ENCODE results near the gene NQO2. TPM values are rescaled to one million over a fixed set of nuclear protein-coding genes. Genes with fewer than 3 reads are reported as not detected.

Gene NQO2, protein sequence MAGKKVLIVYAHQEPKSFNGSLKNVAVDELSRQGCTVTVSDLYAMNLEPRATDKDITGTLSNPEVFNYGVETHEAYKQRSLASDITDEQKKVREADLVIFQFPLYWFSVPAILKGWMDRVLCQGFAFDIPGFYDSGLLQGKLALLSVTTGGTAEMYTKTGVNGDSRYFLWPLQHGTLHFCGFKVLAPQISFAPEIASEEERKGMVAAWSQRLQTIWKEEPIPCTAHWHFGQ
- total RNA-seq: 10 to 100 TPM; 32.7 to 47.3 TPM

DNA sequence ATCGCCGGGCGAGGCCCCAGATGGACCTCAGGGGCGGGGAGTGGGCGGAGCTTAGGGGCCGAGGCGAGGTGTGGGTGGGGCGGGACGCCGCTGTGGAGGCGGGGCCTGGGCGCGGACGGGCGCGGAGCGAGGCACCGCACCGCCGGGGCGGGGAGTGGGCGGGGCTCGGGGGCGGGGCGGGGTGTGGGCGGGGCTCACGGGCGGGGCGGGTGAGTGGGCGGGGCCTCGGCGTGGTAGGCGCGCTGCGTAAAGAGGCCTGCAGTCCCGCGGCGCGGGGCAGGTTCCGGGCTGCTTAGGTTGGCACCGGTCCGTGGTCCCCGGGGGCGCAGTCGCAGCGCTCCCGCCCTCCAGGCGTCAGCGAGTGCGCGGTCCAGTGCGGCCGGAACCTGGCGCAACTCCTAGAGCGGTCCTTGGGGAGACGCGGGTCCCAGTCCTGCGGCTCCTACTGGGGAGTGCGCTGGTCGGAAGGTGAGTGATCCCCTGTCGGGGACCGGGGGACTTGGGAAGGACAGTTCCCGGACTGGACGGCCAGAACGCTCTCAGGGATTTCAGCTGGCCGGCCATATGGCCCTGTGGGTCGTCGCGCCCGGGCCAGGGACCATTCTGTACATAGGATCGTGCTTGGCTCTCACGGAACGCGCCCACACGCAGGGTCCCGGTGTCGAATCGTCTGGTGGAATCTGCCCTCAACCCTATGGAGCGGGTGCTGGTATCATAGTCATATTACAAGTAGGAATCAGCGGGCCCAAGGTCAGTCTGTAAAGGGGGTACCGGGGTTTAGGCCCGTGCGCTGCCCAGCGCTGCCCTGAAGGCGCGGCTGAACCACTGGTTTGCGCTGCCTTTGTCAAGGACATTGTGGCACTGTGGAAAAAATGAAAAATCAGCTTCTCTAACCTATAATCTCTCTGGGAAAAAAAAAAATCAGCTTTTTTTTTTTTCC is at the start of gene NQO2:
TSS of gene NQO2 (plus strand) at position 277 of the 940 bp plus-strand sequence. CDS start 6,659 bp downstream, outside the sequence.
- H3K9me3 Mint-ChIP-seq: no peaks in the 10 kb centered on the region
- H3K4me1 Mint-ChIP-seq (ENCODE audit: low read depth): peaks cover 36% of the 10 kb centered on the region
- DNase-seq (peak; percentile 93 to 94), ATAC-seq (replicated peaks in 1 of 2) (peak; percentile 81 to 83)
- H3K36me3 Mint-ChIP-seq (ENCODE audit: insufficient read depth in 2 of 2): peaks cover 2 to 6% of the 10 kb centered on the region in 2 donors
- H3K27me3 Mint-ChIP-seq (ENCODE audit: low read depth): no peaks in the 10 kb centered on the region
- peak within 1 kb of the TSS; percentile 89 for H3K27ac Mint-ChIP-seq
- H3K4me3 Mint-ChIP-seq: peak within 1 kb of the TSS; percentile 93 to 97

DNA sequence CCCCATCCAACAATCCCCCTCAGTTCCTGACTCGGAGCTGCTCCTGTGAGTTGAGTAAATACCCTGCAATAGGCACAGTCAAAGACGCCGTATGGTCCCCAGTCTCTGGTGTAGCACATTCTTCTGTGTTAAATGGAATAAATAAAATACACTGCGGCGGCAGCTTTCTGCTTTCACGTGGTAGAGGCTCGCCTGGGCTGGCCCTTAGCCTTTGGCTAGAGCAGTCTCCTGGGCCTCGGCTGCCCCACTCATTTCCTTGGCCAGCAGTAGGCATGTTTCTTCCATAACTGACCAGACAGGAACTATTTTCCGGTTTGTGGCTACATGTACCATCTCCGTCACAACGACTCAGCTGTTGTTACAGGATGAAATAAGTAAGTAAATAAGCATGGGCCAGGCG is 49.0 kb upstream of the NQO2 start:
- Mint-ChIP-seq H3K27ac (no peak overlapping the region), H3K9me3 (no peaks in the 10 kb centered on the region), H3K27me3 (ENCODE audit: low read depth) (no peaks in the 10 kb centered on the region), H3K36me3 (ENCODE audit: insufficient read depth in 2 of 2) (peaks cover 3 to 10% of the 10 kb centered on the region in 2 donors), H3K4me3 (no peak overlapping the region), H3K4me1 (ENCODE audit: low read depth) (peaks cover 20% of the 10 kb centered on the region)
- DNase-seq: no peak
- no peak for ATAC-seq (replicated peaks in 1 of 2)

DNA sequence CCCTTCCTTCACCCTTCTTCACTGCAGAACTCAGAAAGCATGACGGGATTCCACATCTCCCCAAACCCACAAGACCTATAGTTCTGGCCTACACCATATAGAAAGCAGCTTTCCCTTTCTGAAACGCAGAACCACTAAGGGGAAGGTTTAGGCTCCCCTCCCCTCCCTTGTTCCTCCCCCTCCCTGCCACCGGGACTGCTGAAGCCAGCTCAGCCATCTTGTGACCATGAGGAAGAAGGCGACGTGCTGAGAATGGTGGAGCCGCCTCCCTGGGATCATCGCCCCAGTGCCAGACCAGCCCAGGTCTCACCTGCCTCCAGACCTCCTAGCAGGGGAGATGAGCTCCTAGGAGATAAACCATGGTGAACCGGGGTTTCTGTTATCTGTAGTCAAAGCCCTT is 48.0 kb upstream of the NQO2 start:
- Mint-ChIP-seq H3K9me3 (no peaks in the 10 kb centered on the region), H3K36me3 (ENCODE audit: insufficient read depth in 2 of 2) (peaks cover 3 to 10% of the 10 kb centered on the region in 2 donors), H3K27me3 (ENCODE audit: low read depth) (no peaks in the 10 kb centered on the region), H3K4me1 (ENCODE audit: low read depth) (peaks cover 20% of the 10 kb centered on the region), H3K27ac (peak overlapping the region; percentile 64), H3K4me3 (peak overlapping the region in 1 of 2 donors; percentile 65)
- ATAC-seq (replicated peaks in 1 of 2) (no peak), DNase-seq (no peak)

DNA sequence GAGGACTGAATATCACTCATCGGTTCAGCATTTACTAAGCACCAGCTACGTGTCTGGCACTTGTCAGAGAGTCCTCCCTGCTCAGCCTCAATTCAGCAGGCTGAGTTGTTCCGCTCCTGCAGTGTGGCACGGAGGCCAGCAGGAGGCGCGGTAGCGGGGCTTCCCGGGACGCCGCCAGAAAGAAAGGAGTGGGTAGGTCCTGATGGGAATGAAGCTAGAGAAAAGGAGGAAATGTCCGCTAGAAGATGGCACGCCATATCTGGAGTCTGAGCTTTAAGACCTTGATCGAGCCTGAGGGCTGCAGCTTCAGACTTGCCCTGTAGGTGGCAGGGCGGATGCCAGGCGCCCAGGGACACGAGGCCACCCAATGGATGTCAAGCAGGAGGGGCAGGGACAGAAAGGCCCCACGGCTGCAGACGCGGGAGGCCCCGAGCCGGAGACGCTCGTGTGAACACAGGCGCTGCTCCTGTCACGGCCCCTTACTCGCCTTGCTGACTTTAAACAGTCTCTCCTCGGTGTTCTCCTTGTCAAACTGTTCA is 47.1 kb upstream of the NQO2 start:
- ATAC-seq (replicated peaks in 1 of 2) (peak; percentile 94 to 97), DNase-seq (peak; percentile 67 to 68)
- Mint-ChIP-seq H3K9me3 (no peaks in the 10 kb centered on the region), H3K4me3 (peak overlapping the region; percentile 64 to 65), H3K4me1 (ENCODE audit: low read depth) (peaks cover 23% of the 10 kb centered on the region), H3K27me3 (ENCODE audit: low read depth) (no peaks in the 10 kb centered on the region), H3K36me3 (ENCODE audit: insufficient read depth in 2 of 2) (peaks cover 2 to 10% of the 10 kb centered on the region in 2 donors), H3K27ac (no peak overlapping the region)

DNA sequence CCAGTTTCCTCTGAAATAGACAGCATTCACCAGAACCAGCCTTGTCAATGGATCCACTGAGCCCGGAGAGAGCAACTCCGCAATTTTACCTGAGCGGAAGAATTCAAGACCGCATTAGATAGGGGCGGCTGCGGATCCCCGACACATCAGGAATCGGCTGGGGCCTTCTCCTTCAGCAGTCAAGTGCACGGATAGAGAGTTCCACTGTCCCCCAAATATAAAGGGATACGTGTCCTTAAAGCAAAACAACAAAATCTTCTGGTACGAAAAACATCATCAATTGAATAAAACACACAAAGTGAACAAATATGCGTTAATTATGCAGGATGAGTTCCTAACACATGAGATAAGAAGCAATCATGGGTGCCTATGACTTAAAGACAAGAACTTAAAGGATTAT is 46.6 kb upstream of the NQO2 start:
- Mint-ChIP-seq H3K4me3 (peak overlapping the region in 1 of 2 donors; percentile 65), H3K27ac (no peak overlapping the region), H3K36me3 (ENCODE audit: insufficient read depth in 2 of 2) (peaks cover 2 to 10% of the 10 kb centered on the region in 2 donors), H3K9me3 (no peaks in the 10 kb centered on the region), H3K4me1 (ENCODE audit: low read depth) (peaks cover 25% of the 10 kb centered on the region), H3K27me3 (ENCODE audit: low read depth) (no peaks in the 10 kb centered on the region)
- DNase-seq (no peak), ATAC-seq (replicated peaks in 1 of 2) (no peak)

DNA sequence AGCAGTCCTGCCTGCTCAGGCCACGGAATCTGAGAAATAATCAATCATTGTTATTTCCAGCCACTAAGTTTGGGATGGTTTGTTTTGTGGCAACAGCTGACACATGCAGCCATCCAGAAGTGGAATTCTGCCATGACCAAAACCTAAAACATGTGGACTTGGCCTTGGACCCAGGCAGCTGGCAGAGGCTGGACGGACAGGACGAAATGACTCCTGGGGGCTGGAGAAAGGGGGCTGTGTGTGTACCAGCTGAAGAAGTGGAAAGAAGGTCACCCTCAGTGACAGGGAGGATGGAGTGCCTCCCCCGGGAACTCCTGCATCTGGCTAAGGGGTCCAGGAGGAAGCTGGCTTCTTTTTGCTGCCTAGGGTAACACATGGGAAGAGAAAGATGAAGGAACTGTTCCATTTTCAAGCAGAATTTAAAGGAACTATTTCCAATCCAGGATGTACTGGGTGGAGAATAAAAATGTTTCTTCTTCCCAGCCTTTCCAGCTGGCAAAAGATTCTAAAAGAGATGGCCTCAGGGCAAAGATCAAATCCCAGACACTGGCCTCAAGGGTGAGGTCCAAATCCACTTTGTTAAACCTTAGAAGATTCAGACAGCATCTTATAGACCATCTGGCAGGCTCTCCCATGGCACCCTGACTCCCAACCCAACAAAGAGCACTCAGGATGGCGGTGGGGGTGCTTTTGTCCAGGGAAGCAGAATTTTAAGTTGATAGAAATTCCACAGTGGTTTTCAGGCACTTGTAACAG is 42.6 kb upstream of the NQO2 start:
- Mint-ChIP-seq H3K36me3 (ENCODE audit: insufficient read depth in 2 of 2) (peaks cover 0 to 5% of the 10 kb centered on the region in 2 donors), H3K4me1 (ENCODE audit: low read depth) (peaks cover 22% of the 10 kb centered on the region), H3K27ac (no peak overlapping the region), H3K9me3 (no peaks in the 10 kb centered on the region), H3K27me3 (ENCODE audit: low read depth) (no peaks in the 10 kb centered on the region), H3K4me3 (no peak overlapping the region)
- ATAC-seq (replicated peaks in 1 of 2) (no peak), DNase-seq (no peak)

DNA sequence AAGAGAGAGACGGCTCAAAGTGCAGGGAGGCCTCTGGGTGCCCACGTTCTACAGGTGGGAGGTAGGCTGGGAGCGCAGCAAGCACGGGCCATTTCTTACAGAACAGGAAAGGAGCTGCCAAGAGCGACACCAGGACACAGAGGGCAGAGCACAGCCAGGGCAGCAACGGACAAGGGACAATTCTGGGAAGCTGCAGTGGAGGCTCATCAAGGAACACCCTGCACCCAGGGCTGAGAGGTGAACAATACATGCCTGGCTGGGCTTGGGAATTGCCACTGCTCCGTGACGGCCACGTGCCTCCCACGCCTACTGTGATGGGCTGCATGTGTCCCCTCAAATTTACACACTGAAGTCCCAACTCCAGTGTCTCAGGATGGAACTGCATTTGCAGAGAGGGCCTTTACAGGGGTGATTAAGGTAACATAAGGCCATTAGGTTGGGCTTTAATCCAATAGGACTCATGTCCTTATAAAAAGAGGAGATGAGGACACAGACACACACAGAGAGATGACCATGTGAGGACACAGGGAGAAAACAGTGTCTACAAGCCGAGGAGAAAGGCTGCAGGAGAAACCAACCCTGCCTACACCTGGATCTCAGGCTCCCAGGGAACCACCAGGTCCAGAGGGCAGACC is 41.9 kb upstream of the NQO2 start:
- H3K4me3 Mint-ChIP-seq: no peak overlapping the region
- H3K27ac Mint-ChIP-seq: no peak overlapping the region
- H3K36me3 Mint-ChIP-seq (ENCODE audit: insufficient read depth in 2 of 2): peaks cover 0 to 2% of the 10 kb centered on the region in 2 donors
- peaks cover 15% of the 10 kb centered on the region for H3K4me1 Mint-ChIP-seq (ENCODE audit: low read depth)
- no peaks in the 10 kb centered on the region for H3K27me3 Mint-ChIP-seq (ENCODE audit: low read depth)
- ATAC-seq (replicated peaks in 1 of 2): no peak
- DNase-seq: no peak
- H3K9me3 Mint-ChIP-seq: no peaks in the 10 kb centered on the region

DNA sequence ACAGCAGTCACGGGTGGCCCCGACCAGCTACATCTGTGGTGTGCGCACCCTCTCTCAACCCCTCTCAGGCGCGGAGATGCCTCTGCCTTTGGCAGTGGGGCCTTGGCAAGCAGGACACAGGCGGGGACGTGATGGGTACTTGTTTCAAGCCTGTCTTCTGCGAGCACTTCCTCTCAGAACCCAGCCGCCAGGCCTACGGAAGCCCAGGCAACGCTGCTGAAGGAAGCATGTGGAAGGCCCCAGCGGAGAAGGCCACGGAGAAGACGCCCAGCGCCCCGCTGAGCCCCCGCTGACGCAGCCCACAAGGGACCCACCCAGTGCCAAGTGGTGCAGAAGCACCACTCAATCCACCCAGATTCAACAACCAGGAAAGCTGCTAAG is 41.4 kb upstream of the NQO2 start:
- no peaks in the 10 kb centered on the region for H3K27me3 Mint-ChIP-seq (ENCODE audit: low read depth)
- no peak for DNase-seq
- no peak overlapping the region for H3K4me3 Mint-ChIP-seq
- H3K27ac Mint-ChIP-seq: no peak overlapping the region
- peak in 1 of 2 donors; percentile 36 for ATAC-seq (replicated peaks in 1 of 2)
- peaks cover 11% of the 10 kb centered on the region for H3K4me1 Mint-ChIP-seq (ENCODE audit: low read depth)
- H3K9me3 Mint-ChIP-seq: no peaks in the 10 kb centered on the region
- no peaks in the 10 kb centered on the region for H3K36me3 Mint-ChIP-seq (ENCODE audit: insufficient read depth in 2 of 2)

DNA sequence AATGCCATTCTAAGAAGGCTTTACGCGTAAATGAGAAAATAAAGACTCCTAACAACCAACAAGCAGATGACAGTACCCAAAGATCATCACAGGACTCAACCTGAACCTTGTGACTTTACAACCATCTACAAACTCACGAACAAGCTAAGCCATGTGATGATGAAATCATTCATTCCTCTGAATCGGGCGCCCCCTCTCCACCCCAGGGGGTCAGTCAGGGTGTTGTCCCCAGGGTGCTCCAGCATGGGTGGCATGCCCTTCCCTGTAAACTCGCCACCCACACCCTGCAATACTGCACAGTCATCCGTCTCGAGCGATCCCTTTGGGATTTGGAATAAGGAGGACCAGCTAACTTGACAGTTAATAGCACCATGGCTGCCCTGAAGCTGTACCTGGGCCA is 40.9 kb upstream of the NQO2 start:
- Mint-ChIP-seq H3K9me3 (no peaks in the 10 kb centered on the region), H3K4me3 (no peak overlapping the region), H3K27ac (no peak overlapping the region), H3K27me3 (ENCODE audit: low read depth) (no peaks in the 10 kb centered on the region), H3K36me3 (ENCODE audit: insufficient read depth in 2 of 2) (no peaks in the 10 kb centered on the region), H3K4me1 (ENCODE audit: low read depth) (peaks cover 11% of the 10 kb centered on the region)
- ATAC-seq (replicated peaks in 1 of 2) (no peak), DNase-seq (no peak)

DNA sequence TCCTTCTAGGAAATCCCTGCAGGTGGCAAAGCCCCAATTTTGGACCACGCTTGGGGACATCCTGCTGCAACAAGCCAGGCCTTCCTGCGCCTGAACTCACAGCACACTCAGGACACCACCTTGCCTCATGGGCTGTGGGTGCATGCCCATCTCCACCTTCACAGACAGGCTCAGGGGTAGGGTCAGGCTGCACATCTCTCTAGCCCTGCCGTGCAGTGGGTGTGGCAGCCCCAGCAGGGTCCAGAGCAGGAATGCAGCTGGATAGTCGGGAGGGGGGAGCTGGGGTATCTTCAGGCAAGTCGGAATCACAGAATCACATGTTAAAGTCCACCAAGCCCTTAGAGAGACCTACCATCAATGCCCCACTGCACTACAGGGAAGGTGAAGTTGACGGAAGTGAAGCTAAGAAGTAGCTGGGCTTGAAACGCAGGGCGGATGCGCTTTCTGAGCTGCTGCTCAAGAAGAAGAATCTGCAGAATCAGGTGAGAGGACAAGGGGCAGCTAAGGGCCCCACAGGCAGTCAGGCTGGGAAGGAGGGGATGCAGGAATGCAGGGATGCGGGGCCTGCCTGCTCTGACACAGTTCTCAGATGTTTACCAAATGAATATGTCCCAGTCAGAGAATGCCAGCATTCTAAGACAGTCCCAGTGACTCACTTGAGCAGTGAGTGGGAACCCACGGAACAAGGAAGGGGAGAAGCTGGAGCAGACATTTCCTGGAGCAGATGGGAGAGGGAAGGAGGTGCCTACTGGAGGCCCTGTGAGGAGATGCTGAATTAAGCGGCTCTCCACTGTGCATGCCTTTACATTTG is 39.6 kb upstream of the NQO2 start:
- Mint-ChIP-seq H3K4me1 (ENCODE audit: low read depth) (peaks cover 11% of the 10 kb centered on the region), H3K27ac (no peak overlapping the region), H3K9me3 (no peaks in the 10 kb centered on the region), H3K27me3 (ENCODE audit: low read depth) (no peaks in the 10 kb centered on the region), H3K36me3 (ENCODE audit: insufficient read depth in 2 of 2) (no peaks in the 10 kb centered on the region), H3K4me3 (no peak overlapping the region)
- ATAC-seq (replicated peaks in 1 of 2) (no peak), DNase-seq (no peak)

DNA sequence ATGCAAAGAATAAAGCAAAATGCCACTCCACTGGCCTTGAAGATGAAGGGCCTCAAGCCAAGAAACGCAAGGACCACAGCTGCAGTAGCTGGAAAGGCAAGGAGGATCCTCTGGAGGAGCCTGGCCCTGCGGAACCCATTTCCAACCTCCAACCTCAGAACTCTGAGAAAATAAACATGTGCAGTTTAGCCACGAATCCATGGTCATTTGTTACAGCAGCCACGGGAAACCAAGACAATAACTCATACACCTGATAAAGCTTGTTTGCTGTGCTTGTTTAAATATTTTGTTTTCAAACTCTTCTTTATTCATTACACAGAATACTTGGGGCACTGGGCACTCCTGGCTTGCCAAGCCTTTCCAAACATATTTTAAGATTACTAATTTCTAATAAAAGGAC is 38.8 kb upstream of the NQO2 start:
- no peak overlapping the region for H3K27ac Mint-ChIP-seq
- no peaks in the 10 kb centered on the region for H3K36me3 Mint-ChIP-seq (ENCODE audit: insufficient read depth in 2 of 2)
- no peak overlapping the region for H3K4me3 Mint-ChIP-seq
- ATAC-seq (replicated peaks in 1 of 2): no peak
- H3K4me1 Mint-ChIP-seq (ENCODE audit: low read depth): peaks cover 12% of the 10 kb centered on the region
- no peaks in the 10 kb centered on the region for H3K27me3 Mint-ChIP-seq (ENCODE audit: low read depth)
- H3K9me3 Mint-ChIP-seq: no peaks in the 10 kb centered on the region
- DNase-seq: no peak

DNA sequence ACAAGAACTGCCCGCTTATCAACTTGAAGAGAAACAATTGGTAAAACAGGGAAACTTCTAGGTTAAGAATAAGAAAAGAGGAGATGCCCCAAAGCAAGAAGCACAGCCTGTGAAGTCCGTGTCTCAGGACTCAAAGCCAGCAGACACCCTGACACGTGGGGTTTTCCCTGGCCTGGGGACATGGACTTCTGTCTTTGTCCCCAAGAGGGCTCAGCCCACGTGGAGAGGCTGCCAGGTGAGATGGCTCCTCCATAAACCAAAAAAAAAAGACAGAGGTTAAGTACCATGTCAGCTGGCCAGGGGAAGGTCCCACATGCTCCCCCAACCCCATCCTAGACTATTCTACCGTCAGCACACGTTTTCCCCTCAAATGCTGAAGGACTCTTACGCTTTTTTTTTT is 38.2 kb upstream of the NQO2 start:
- H3K4me1 Mint-ChIP-seq (ENCODE audit: low read depth): peaks cover 17% of the 10 kb centered on the region
- no peak for ATAC-seq (replicated peaks in 1 of 2)
- H3K27ac Mint-ChIP-seq: no peak overlapping the region
- no peaks in the 10 kb centered on the region for H3K27me3 Mint-ChIP-seq (ENCODE audit: low read depth)
- no peaks in the 10 kb centered on the region for H3K36me3 Mint-ChIP-seq (ENCODE audit: insufficient read depth in 2 of 2)
- DNase-seq: no peak
- no peaks in the 10 kb centered on the region for H3K9me3 Mint-ChIP-seq
- H3K4me3 Mint-ChIP-seq: no peak overlapping the region

Measured in activated T-cell treated with anti-CD3 and anti-CD28 coated beads, Interleukin-2, amount 50 U/mL, for 72 hours (primary cell).